HG02642 (cell line): ENCODE results near the gene TCP11X1.
"Not testable (repeated sequence)": the region's sequence is repeated elsewhere in the genome, so short reads cannot be mapped to it uniquely, and the experiment has no call there.

Experiments used
- ATAC-seq: cut with Tn5 transposase; IDR thresholded peaks from one replicate; pipeline ENCODE4 v1.9.1; 2021; ENCODE audit warnings: mild to moderate bottlenecking; ENCODE audit not compliant: unreplicated experiment, poor library complexity

Gene TCP11X1

GRCh38 chrX:102214986-102215385, at the start of gene TCP11X1:
Gene TCP11X1, plus strand, starts transcription at chrX:102215301.
- ATAC-seq = not testable (repeated sequence)

GRCh38 chrX:102185967-102186720, 29.0 kb upstream of the TCP11X1 start:
- ATAC-seq = no peak

GRCh38 chrX:102207940-102208339, 7.2 kb upstream of the TCP11X1 start:
- ATAC-seq = not testable (repeated sequence)

GRCh38 chrX:102216497-102216896, 1.4 kb downstream of the TCP11X1 start:
- not testable (repeated sequence) for ATAC-seq

GRCh38 chrX:102235678-102236077, 20.6 kb downstream of the TCP11X1 start:
- not testable (repeated sequence) for ATAC-seq

GRCh38 chrX:102240265-102240664, 25.2 kb downstream of the TCP11X1 start:
- not testable (repeated sequence) for ATAC-seq

GRCh38 chrX:102246893-102247292, 31.8 kb downstream of the TCP11X1 start, which contains the start of gene NXF2:
Gene NXF2, plus strand, starts transcription at chrX:102247167. Its CDS starts 59,912 bp downstream, at chrX:102307079.
- not testable (repeated sequence) for ATAC-seq

- not testable (repeated sequence) for ATAC-seq
These were observed 57.1 kb downstream of the TCP11X1 start for GRCh38 chrX:102272231-102272630.
